GM12878 (cell line): Measurements from ENCODE around the gene IRF2BP1. TPM values are rescaled to one million over a fixed set of nuclear protein-coding genes. Genes with fewer than 3 reads are reported as not detected.

Experiments
- ATF7 ChIP-seq: fragments of 450-650 bp; IDR thresholded peaks from 2 replicates; pipeline ENCODE4 v1.6.1; 2016; ENCODE audit warnings: low read depth, mild to moderate bottlenecking
- CREM ChIP-seq: IDR thresholded peaks from 2 replicates; pipeline ENCODE4 v1.6.1; 2014; ENCODE audit warnings: antibody characterized with exemption, low read depth
- EGR1 ChIP-seq, 2 experiments: IDR thresholded peaks; 1 replicate in 1 of 2; 2 replicates in 1 of 2; pipeline ENCODE4 v1.6.1; 2011 to 2012; ENCODE audit warnings: low read depth in 2 of 2, low read length in 2 of 2, borderline replicate concordance in 1 of 2, mild to moderate bottlenecking in 1 of 2, moderate library complexity in 1 of 2
- GATAD2B ChIP-seq: fragments of 450-650 bp; conservative IDR thresholded peaks from 2 replicates; pipeline ENCODE4 v1.6.1; 2017; ENCODE audit warnings: low read depth, mild to moderate bottlenecking, moderate library complexity
- HDAC2 ChIP-seq: fragments of 200-600 bp; sonication (generic); IDR thresholded peaks from 2 replicates; pipeline ENCODE4 v1.6.1; 2017
- MEF2B ChIP-seq: fragments of 450-650 bp; IDR thresholded peaks from 2 replicates; pipeline ENCODE4 v1.6.1; 2018; ENCODE audit warnings: mild to moderate bottlenecking, moderate library complexity; ENCODE audit not compliant: partially characterized antibody, poor library complexity, severe bottlenecking
- MTA2 ChIP-seq: fragments of 450-650 bp; IDR thresholded peaks from 2 replicates; pipeline ENCODE4 v1.6.1; 2016; ENCODE audit warnings: low read depth, mild to moderate bottlenecking, moderate library complexity
- MXI1 ChIP-seq: fragments of 150-350 bp; IDR thresholded peaks from 2 replicates; pipeline ENCODE4 v1.6.1; 2011; ENCODE audit warnings: low read depth, mild to moderate bottlenecking, inconsistent platforms, low read length, improper control_type of control experiment
- NBN ChIP-seq: fragments of 450-650 bp; IDR thresholded peaks from 2 replicates; pipeline ENCODE4 v1.6.1; 2016
- TAF1 ChIP-seq: IDR thresholded peaks from 2 replicates; pipeline ENCODE4 v1.6.1; 2011; ENCODE audit warnings: mild to moderate bottlenecking, low read depth, low read length, borderline replicate concordance
- YBX1 ChIP-seq: fragments of 450-650 bp; IDR thresholded peaks from 2 replicates; pipeline ENCODE4 v1.6.1; 2016; ENCODE audit warnings: antibody characterized with exemption
- YY1 ChIP-seq: IDR thresholded peaks from 2 replicates; pipeline ENCODE4 v1.6.1; 2011; ENCODE audit warnings: low read depth, mild to moderate bottlenecking, low read length
- ZNF217 ChIP-seq: fragments of 450-650 bp; IDR thresholded peaks from 2 replicates; pipeline ENCODE4 v1.6.1; 2017; ENCODE audit warnings: antibody characterized with exemption, mild to moderate bottlenecking
- polyA plus RNA-seq, 11 experiments: library from polyadenylated mRNA; depleted of rRNA in 4 of 11; unstranded in 6 of 11; stranded (reverse) in 5 of 11; fragments of >200 nt; fragmentation: Nextera tagmentation in 4 of 11; fragmentation: Illumina TruSeq in 1 of 11; extraction: Ambion mirVana in 4 of 11; extraction: Trizol in 1 of 11; gene quantifications; 1 replicate in 1 of 11; 2 replicates in 10 of 11; pipeline versions ENCODE4 v1.2.1 to v1.2.3, GENCODE V29; 2011 to 2016; ENCODE audit warnings: inconsistent platforms in 2 of 11, missing spikeins in 2 of 11, low read depth in 1 of 11
- total RNA-seq, 4 experiments: library from RNA; depleted of rRNA in 3 of 4; stranded (reverse); fragments of >200 nt in 3 of 4; fragmentation: Illumina TruSeq in 1 of 4; extraction: Trizol in 1 of 4; gene quantifications; 2 replicates each; pipeline versions ENCODE4 v1.2.1 to v1.2.3, GENCODE V29; 2013 to 2021
- TF ChIP-seq, protein P1 (sequence below): fragments of 450-650 bp; conservative IDR thresholded peaks from 2 replicates; pipeline ENCODE4 v1.6.1; 2017; ENCODE audit warnings: mild to moderate bottlenecking, moderate library complexity
- TF ChIP-seq, protein P2 (sequence below): fragments of 150-350 bp; IDR thresholded peaks from 2 replicates; pipeline ENCODE4 v1.6.1; 2014; ENCODE audit warnings: mild to moderate bottlenecking, low read depth, low read length
- TF ChIP-seq, protein P3 (sequence below): IDR thresholded peaks from 2 replicates; pipeline ENCODE4 v1.6.1; 2011; ENCODE audit warnings: borderline replicate concordance, low read depth, mild to moderate bottlenecking, moderate library complexity, low read length; ENCODE audit not compliant: insufficient read depth, poor library complexity, severe bottlenecking
- TF ChIP-seq, protein P4 (sequence below): IDR thresholded peaks from 2 replicates; pipeline ENCODE4 v1.6.1; 2011; ENCODE audit warnings: low read depth, mild to moderate bottlenecking, low read length, moderate library complexity, borderline replicate concordance; ENCODE audit errors: extremely low read depth
- TF ChIP-seq, protein P5 (sequence below): IDR thresholded peaks from 2 replicates; pipeline ENCODE4 v1.6.1; 2012; ENCODE audit warnings: low read length, inconsistent platforms
- TF ChIP-seq, protein P6 (sequence below): fragments of 450-650 bp; IDR thresholded peaks from 2 replicates; pipeline ENCODE4 v1.6.1; 2018; ENCODE audit warnings: mild to moderate bottlenecking, low read depth, moderate library complexity; ENCODE audit not compliant: partially characterized antibody

The IRF2BP1 gene
- total and polyA plus RNA-seq, 10 of the 15 experiments (the other 5 are each of a cell fraction or from before 2014, with no cell fraction given): 0.31 to 24.4 (median 4.4) TPM

DNA sequence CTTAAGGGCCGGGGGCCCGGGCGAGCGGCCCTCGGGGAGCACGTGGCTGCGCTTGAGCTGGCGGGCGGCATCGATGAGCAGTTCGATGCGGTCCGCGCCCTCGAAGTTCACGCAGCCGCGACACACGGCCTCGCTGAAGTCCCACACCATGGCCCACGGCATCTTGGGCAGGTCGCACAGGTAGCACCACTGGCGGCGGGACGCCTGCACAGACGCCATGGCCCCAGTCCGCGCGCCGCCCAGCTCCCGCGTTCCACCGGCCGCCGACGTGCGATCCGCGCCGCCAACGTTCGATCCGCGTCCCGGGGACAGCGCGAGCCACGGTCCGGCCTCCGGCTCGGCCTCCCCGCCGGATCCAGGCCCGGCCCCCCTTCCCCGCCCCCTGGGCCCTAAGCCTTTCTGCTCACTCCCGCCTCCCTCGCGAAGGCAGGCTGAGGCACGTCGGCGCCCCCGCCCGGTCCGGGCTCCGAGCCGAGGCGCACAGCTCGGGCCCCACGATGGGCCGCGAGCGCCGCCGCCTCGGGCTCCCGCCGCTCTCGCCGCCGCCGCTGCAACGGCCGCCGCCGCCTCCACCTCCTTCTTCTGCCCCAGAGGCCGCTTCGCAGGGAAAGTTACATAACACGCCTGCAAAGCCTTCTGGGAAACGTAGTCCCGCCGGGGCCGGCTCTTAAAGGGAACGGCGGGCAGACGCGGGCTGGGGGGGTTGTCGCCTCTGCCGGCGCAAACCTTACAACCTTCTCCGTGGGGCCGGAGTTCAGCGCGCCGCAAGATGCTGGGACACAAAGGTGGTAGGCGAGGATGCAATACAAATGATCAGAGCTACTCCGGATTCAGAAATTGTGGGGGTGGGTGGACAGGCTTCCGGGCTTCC, at the start of gene IRF2BP1 (continued):
- TF ChIP-seq EGR1 (IDR thresholded peaks at IDR 0.05; ENCODE audit: borderline replicate concordance in 1 of 2, low read depth in 2 of 2, low read length in 2 of 2) (no peak), MTA2 (no peak), MXI1 (no peak; the same call in none of the 2 replicates), YBX1 (no peak), YY1 (peak; percentile 53; the same call in 1 of the 2 replicates), HDAC2 (no peak), TAF1 (no peak), ZNF217 (no peak), MEF2B (no peak), ATF7 (no peak), CREM (peak; percentile 84), GATAD2B (0 out of 2 replicates have a peak, but pooled peaks have one; percentile 45), NBN (peak; percentile 78; the same call in 1 of the 2 replicates)
- TF ChIP-seq, protein P1, sequence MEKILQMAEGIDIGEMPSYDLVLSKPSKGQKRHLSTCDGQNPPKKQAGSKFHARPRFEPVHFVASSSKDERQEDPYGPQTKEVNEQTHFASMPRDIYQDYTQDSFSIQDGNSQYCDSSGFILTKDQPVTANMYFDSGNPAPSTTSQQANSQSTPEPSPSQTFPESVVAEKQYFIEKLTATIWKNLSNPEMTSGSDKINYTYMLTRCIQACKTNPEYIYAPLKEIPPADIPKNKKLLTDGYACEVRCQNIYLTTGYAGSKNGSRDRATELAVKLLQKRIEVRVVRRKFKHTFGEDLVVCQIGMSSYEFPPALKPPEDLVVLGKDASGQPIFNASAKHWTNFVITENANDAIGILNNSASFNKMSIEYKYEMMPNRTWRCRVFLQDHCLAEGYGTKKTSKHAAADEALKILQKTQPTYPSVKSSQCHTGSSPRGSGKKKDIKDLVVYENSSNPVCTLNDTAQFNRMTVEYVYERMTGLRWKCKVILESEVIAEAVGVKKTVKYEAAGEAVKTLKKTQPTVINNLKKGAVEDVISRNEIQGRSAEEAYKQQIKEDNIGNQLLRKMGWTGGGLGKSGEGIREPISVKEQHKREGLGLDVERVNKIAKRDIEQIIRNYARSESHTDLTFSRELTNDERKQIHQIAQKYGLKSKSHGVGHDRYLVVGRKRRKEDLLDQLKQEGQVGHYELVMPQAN: peak; percentile 69; the same call in 1 of the 2 replicates
- TF ChIP-seq, protein P2, sequence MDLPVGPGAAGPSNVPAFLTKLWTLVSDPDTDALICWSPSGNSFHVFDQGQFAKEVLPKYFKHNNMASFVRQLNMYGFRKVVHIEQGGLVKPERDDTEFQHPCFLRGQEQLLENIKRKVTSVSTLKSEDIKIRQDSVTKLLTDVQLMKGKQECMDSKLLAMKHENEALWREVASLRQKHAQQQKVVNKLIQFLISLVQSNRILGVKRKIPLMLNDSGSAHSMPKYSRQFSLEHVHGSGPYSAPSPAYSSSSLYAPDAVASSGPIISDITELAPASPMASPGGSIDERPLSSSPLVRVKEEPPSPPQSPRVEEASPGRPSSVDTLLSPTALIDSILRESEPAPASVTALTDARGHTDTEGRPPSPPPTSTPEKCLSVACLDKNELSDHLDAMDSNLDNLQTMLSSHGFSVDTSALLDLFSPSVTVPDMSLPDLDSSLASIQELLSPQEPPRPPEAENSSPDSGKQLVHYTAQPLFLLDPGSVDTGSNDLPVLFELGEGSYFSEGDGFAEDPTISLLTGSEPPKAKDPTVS: no peak
- TF ChIP-seq, protein P3, sequence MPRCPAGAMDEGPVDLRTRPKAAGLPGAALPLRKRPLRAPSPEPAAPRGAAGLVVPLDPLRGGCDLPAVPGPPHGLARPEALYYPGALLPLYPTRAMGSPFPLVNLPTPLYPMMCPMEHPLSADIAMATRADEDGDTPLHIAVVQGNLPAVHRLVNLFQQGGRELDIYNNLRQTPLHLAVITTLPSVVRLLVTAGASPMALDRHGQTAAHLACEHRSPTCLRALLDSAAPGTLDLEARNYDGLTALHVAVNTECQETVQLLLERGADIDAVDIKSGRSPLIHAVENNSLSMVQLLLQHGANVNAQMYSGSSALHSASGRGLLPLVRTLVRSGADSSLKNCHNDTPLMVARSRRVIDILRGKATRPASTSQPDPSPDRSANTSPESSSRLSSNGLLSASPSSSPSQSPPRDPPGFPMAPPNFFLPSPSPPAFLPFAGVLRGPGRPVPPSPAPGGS: no peak
- TF ChIP-seq, protein P4, sequence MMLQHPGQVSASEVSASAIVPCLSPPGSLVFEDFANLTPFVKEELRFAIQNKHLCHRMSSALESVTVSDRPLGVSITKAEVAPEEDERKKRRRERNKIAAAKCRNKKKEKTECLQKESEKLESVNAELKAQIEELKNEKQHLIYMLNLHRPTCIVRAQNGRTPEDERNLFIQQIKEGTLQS: no peak
- TF ChIP-seq, protein P5, sequence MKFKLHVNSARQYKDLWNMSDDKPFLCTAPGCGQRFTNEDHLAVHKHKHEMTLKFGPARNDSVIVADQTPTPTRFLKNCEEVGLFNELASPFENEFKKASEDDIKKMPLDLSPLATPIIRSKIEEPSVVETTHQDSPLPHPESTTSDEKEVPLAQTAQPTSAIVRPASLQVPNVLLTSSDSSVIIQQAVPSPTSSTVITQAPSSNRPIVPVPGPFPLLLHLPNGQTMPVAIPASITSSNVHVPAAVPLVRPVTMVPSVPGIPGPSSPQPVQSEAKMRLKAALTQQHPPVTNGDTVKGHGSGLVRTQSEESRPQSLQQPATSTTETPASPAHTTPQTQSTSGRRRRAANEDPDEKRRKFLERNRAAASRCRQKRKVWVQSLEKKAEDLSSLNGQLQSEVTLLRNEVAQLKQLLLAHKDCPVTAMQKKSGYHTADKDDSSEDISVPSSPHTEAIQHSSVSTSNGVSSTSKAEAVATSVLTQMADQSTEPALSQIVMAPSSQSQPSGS: no peak
- TF ChIP-seq, protein P6, sequence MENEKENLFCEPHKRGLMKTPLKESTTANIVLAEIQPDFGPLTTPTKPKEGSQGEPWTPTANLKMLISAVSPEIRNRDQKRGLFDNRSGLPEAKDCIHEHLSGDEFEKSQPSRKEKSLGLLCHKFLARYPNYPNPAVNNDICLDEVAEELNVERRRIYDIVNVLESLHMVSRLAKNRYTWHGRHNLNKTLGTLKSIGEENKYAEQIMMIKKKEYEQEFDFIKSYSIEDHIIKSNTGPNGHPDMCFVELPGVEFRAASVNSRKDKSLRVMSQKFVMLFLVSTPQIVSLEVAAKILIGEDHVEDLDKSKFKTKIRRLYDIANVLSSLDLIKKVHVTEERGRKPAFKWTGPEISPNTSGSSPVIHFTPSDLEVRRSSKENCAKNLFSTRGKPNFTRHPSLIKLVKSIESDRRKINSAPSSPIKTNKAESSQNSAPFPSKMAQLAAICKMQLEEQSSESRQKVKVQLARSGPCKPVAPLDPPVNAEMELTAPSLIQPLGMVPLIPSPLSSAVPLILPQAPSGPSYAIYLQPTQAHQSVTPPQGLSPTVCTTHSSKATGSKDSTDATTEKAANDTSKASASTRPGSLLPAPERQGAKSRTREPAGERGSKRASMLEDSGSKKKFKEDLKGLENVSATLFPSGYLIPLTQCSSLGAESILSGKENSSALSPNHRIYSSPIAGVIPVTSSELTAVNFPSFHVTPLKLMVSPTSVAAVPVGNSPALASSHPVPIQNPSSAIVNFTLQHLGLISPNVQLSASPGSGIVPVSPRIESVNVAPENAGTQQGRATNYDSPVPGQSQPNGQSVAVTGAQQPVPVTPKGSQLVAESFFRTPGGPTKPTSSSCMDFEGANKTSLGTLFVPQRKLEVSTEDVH: no peak
